HEK293T (cell line): Measurements from ENCODE around the gene ZNF362.

Source experiments
- BHLHE40 ChIP-seq: fragments of 450-650 bp; IDR thresholded peaks from 2 replicates; pipeline ENCODE4 v1.6.1; 2016; ENCODE audit warnings: mild to moderate bottlenecking, moderate library complexity, borderline replicate concordance
- ELF4 ChIP-seq: fragments of 450-650 bp; IDR thresholded peaks from 2 replicates; pipeline ENCODE4 v1.6.1; 2017; ENCODE audit warnings: antibody characterized with exemption
- FOXA1 ChIP-seq: fragments of 450-650 bp; IDR thresholded peaks from 2 replicates; pipeline ENCODE4 v1.6.1; 2016; ENCODE audit warnings: mild to moderate bottlenecking
- FOXK2 ChIP-seq: fragments of 450-650 bp; IDR thresholded peaks from 2 replicates; pipeline ENCODE4 v1.6.1; 2016; ENCODE audit warnings: mild to moderate bottlenecking
- FOXM1 ChIP-seq: fragments of 450-650 bp; IDR thresholded peaks from 2 replicates; pipeline ENCODE4 v1.6.1; 2017; ENCODE audit warnings: mild to moderate bottlenecking, borderline replicate concordance
- HDGF ChIP-seq: fragments of 450-650 bp; IDR thresholded peaks from 2 replicates; pipeline ENCODE4 v1.6.1; 2017; ENCODE audit warnings: antibody characterized with exemption, borderline replicate concordance
- L3MBTL2 ChIP-seq: fragments of 450-650 bp; conservative IDR thresholded peaks from 2 replicates; pipeline ENCODE4 v1.6.1; 2016; ENCODE audit warnings: mild to moderate bottlenecking
- LEF1 ChIP-seq: fragments of 450-650 bp; IDR thresholded peaks from 2 replicates; pipeline ENCODE4 v1.6.1; 2017; ENCODE audit warnings: mild to moderate bottlenecking, borderline replicate concordance
- NFRKB ChIP-seq: fragments of 450-650 bp; IDR thresholded peaks from 2 replicates; pipeline ENCODE4 v1.6.1; 2016; ENCODE audit warnings: mild to moderate bottlenecking, moderate library complexity
- SP1 ChIP-seq: fragments of 450-650 bp; IDR thresholded peaks from 2 replicates; pipeline ENCODE4 v1.6.1; 2017
- SUZ12 ChIP-seq: fragments of 450-650 bp; IDR thresholded peaks from 2 replicates; pipeline ENCODE4 v1.6.1; 2016; ENCODE audit warnings: mild to moderate bottlenecking
- TARDBP ChIP-seq: fragments of 450-650 bp; IDR thresholded peaks from 2 replicates; pipeline ENCODE4 v1.6.1; 2016
- ZNF384 ChIP-seq: fragments of 450-650 bp; IDR thresholded peaks from 2 replicates; pipeline ENCODE4 v1.6.1; 2016

DNA sequence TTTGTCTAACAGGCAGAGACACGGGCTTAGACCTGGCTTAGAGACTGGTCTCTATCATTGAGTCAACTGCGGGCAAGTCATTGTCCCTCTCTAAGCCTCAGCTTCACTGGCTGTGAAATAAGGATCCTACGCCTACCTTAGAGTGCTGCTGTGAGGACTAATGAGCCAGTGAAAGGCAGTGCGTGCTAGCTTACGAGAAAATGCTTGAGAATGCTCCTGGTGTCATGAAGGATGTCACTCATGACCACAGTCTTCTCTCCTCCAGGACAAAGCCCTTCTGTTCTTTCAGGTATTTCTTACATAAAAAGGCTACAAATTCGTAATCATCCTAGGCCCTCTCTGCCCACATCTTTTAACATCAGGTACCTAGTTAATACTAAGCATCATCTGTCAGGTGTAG is 81.1 kb downstream of the ZNF362 start:
- TF ChIP-seq LEF1 (no peak), SP1 (no peak), BHLHE40 (no peak), FOXA1 (no peak), TARDBP (no peak), FOXK2 (no peak), SUZ12 (no peak), ELF4 (no peak), HDGF (no peak), L3MBTL2 (no peak), FOXM1 (no peak), ZNF384 (no peak), NFRKB (no peak)
